Measurements from ENCODE around the gene IGFL4.

The IGFL4 gene

GRCh38 chr19:46060012-46060411 is 19.2 kb upstream of the IGFL4 start:
- no peak for DNase-seq

- DNase-seq, result no peak
These were observed 18.0 kb upstream of the IGFL4 start for GRCh38 chr19:46058778-46059177.

GRCh38 chr19:46056536-46056935 is 15.7 kb upstream of the IGFL4 start:
- DNase-seq, result peak; percentile 10

- no peak for DNase-seq
These were observed 12.1 kb upstream of the IGFL4 start for GRCh38 chr19:46052896-46053295.

GRCh38 chr19:46049597-46049996 is 8.8 kb upstream of the IGFL4 start:
- no peak for DNase-seq

- no peak for DNase-seq
These were observed 2.7 kb upstream of the IGFL4 start for GRCh38 chr19:46043519-46043918.

GRCh38 chr19:46042252-46042883 is 1.6 kb upstream of the IGFL4 start:
- no peak for DNase-seq

- DNase-seq, result no peak
These were observed 677 bp downstream of the IGFL4 start for GRCh38 chr19:46040125-46040524.

GRCh38 chr19:46036744-46037128 is 4.1 kb downstream of the IGFL4 start:
- no peak for DNase-seq

GRCh38 chr19:46035986-46036743 is 4.6 kb downstream of the IGFL4 start:
- DNase-seq, result no peak

DNA sequence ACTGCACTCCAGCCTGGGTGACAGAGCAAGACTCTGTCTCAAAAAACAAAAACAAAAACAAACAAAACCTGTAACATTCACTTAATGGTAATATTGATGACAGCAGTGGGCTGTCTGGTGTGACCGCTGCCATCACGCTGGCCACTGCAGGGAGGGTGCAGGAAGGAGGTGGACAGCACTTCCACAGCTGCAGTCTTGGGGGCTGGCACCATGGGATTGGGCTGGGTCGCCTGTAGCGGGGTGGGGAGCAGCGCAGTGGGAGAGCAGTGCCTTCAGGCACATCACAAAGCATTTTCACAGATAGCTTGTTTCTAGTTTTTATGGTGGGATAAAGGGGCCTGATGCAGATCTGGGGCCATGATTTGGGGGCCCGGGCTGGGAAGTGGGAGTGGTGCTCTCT is 5.3 kb downstream of the IGFL4 start:
- no peak for DNase-seq

DNA sequence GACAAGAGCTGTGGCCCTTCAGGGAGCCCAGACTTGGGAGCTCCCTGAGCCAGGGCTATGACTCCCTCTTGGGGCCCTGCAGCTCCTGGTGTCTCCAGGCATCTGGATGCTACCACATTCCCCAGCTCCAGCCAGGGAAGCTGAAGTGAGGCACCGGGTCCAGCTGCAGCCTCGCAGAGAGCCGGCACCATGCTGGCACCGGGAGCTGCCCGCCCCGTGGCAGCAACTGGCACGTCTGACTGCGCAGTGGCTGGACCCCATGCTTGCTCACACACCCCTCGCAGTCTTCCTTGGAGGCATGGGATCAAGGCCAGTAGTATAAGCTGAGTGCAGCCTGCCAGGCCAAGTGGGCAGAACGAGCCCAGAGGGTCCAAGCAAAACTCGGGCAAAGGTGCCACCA is 7.4 kb downstream of the IGFL4 start:
- no peak for DNase-seq

GRCh38 chr19:46032597-46033025 is 8.2 kb downstream of the IGFL4 start:
- no peak for DNase-seq

DNA sequence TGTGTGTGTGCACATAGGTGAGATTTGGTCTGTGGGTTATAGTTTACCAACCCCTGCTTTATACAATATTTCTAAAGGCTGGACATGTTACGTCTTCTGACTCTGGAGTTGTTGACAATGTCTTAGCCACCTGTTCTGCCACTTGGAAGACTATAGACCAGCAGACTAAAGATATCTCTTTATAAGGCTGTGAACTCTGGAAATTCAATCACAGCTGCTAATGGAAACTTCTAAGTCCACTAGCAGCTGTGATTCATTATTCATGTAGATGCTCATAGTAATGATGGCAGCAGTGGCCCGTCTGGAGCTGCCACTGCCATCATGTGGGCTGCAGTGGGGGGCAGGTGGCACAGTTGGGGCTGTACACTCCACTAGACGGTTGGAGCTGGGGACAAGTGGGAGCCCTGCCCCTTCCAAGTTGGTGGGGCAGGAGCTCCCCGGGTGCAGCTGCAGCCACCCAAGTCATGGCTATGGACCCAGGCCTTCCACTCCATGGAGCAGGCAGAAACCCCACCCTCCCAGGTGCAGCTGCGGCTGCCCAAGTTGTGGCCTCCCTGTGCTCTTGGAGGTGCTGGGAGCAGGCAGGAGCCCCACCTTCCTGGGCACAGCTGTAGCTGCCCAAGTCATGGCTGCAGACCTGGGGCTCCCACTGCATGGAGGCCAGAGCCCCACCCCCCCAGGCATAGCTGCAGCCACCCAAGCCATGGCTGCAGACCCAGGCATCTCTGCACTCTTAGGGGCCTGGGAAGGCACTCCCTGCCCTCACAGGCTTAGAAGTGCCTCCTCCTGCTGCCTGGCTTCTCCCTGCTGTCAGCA is 8.8 kb downstream of the IGFL4 start:
- DNase-seq, result no peak

GRCh38 chr19:46030812-46031550 is 9.8 kb downstream of the IGFL4 start:
- no peak for DNase-seq

DNA sequence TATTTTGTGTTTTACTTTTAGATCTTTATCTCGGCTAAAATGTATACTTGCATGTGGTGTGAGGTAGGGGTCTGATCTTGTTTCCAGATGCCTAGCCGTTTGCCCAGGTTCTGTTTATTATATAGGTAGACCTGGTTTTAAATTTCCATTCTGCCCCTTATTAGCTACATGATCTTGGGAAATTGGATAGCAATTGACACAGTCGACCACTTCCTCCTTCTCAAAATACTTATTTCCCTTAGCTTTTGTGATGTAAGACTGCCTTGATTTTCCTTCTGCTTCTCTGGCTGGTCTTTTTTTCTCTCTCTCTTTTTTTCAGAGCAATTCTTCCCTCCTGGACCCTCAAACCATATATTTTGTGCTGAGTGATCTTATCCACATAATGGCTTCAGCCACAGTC is 15.0 kb downstream of the IGFL4 start:
- DNase-seq, result no peak

DNA sequence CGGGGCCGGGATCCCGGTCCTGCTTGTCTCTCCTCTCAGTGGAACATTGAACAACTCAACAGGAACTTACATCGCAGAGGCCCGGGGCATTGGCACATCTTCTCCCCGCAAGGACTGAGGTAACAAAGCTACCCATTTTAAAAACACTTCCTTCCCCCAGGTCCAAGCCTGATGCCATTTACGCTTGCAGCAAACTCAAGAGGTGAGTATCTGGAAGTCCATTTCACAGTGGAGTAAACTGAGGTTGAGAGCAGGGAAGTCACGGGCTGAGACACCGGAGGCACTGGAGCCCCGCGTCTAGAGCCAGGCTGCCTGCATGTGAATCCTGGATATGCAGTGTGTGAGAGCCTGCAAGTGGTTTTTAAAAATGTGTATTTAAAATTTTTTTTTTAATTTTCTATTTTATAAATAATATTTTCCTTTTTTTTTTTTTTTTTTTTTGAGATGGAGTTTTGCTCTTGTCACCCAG is 17.5 kb downstream of the IGFL4 start:
- DNase-seq, result no peak

DNA sequence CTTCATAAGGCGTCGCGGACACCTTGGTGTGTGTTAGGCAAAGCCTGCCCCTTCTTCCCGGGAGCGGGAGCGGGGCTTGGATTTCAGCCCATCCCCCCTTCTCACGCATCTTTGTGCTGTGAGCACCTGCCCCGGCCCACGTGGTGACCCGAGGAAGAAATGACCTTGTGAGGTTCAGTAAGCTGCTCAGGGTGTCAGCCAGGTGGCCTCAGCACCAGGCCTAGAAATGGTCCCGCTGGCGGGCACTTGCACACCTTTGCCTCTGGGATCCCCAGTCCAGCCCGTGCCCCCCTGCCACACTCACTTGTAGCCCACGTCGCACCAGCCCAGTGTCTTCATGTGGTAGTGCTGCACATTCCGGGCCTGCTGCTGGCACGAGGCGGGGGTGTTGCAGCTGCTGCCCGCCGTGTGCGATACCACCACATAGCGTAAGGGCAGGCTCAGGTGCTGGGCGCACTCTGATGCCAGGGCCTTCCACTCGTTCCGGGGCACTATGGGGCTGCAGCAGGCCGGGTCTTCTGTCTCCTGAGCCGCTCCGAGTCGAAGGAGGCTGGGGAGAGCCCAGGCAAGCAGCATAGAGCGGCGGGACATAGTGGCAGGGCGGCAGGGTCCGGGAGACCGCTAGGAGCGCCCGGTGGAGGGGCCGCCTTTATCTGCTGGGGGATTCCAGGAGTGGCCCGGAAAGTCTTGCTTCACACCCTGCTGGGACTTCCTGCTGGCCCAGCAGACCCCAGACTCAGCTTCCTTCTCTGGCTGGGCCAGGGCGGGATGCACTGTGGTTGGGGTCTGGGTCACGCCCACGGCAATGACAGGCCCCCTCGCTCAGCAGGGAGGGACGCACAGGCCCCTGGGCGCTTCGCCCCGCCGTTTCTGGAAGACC is 18.1 kb downstream of the IGFL4 start, which contains the start of gene PGLYRP1:
Gene PGLYRP1 (minus strand): TSS at position 623 of the 880 bp plus-strand sequence. CDS start 32 bp downstream, at position 591.
- no peak for DNase-seq

- DNase-seq, result no peak
These were observed 18.8 kb downstream of the IGFL4 start for GRCh38 chr19:46022061-46022430.

DNA sequence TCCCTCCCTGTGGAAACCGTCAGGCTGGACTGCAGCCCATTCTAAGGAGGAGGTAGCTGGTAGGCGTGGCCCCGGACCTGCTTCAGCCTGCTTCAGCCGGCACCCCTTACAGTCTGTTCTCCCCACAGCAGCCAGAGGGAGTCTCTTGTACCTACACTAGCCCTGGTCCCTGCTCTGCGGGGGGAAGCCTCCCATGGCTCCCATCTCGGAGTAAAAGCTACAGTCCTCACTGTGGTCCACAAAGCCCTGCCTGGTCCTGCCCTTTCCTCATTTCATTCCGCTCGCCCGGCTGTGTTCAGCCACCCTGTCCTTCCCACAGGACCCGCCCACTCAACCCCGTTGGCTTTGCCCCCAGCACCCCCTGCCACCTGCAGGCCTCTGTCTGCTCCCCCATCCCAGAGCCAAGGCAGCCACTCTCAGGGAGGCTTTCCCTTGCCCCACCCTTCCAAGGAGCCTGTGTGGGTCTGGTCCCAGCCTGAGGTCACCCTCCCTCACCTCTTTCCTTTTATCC is 19.2 kb downstream of the IGFL4 start:
- DNase-seq, result no peak

DNA sequence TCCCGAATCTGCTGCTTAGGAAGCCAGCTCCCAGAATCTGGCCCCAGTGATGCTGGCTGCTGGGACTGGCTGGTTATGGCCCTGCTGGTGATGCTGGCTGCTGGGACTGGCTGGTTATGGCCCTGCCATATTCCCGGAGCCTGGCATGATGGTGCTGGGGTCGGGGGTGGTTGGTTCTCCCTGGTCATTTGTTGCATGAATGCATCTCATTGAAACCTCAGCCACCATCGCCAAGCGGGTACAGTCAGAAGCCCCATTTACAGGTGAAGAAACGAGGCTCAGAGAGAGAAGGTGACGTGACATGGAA is 20.0 kb downstream of the IGFL4 start:
- no peak for DNase-seq

- DNase-seq, result no peak
These were observed 21.5 kb downstream of the IGFL4 start for GRCh38 chr19:46019270-46019669.
